ENCODE measurements around the gene MSRB2. TPM values are rescaled to one million over a fixed set of nuclear protein-coding genes. Genes with fewer than 3 reads are reported as not detected.

Gene MSRB2
- total RNA-seq, 4 donors from 2014 or later: 12.5 to 19.3 (median 16.0) TPM

DNA sequence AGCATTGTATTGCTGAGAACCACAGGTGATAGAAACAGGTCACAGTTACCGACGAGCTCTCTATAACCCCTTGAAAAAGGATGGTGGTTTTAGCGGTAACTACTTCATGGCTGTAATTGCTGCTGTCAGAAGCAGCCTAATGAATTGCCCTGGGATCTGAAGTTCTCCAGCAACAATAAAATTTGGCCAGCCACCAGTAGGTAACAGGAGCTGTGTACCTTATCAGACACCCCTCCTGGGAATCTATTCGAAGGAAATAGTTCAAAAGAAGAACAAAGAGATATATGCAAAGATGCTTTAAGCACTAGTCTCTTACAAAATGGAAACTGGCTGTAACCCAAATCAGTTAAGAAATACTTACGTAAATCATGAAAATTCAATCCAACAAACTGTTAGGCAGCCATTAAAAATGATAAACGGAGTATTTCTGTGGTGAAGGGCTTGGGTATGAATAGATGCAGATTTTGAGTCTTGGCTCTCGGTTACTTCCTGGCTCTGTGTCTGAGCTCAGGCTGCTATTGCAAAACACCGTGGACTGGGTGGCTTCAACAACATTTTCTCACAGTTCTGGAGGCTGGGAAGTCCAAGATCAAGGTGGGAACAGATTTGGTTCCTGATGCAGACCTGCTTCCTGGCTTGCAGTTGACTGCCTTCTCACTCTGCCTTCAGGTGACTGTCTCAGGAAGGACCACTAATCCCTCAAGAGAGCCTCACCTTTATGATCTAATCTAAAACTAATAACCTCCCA, 1.6 kb downstream of the MSRB2 start:
- H3K4me3 ChIP-seq: peak overlapping the region in 3 of 4 donors; percentile 56 to 83 (median 77)
- H3K36me3 ChIP-seq: no peaks in the 10 kb centered on the region
- peaks cover 0 to 3% (median 0%) of the 10 kb centered on the region in 4 donors for H3K9me3 ChIP-seq
- H3K4me1 ChIP-seq: peaks cover 0 to 24% (median 9%) of the 10 kb centered on the region in 4 donors
- peak overlapping the region in 3 of 4 donors; percentile 89 to 94 (median 89) for H3K27ac ChIP-seq
- 49 to 54% methylated on average over 8 of the region's 8 CpGs for WGBS, 2 donors
- DNase-seq (ENCODE audit: low spot score in 2 of 2): no peak
- TF ChIP-seq POLR2A (IDR thresholded peaks at IDR 0.05) (no peak), EP300 (IDR thresholded peaks at IDR 0.05) (no peak)
- TF ChIP-seq, protein P1, sequence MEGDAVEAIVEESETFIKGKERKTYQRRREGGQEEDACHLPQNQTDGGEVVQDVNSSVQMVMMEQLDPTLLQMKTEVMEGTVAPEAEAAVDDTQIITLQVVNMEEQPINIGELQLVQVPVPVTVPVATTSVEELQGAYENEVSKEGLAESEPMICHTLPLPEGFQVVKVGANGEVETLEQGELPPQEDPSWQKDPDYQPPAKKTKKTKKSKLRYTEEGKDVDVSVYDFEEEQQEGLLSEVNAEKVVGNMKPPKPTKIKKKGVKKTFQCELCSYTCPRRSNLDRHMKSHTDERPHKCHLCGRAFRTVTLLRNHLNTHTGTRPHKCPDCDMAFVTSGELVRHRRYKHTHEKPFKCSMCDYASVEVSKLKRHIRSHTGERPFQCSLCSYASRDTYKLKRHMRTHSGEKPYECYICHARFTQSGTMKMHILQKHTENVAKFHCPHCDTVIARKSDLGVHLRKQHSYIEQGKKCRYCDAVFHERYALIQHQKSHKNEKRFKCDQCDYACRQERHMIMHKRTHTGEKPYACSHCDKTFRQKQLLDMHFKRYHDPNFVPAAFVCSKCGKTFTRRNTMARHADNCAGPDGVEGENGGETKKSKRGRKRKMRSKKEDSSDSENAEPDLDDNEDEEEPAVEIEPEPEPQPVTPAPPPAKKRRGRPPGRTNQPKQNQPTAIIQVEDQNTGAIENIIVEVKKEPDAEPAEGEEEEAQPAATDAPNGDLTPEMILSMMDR (IDR thresholded peaks at IDR 0.05): no peak
- H3K27me3 ChIP-seq: no peaks in the 10 kb centered on the region

- no peaks in the 10 kb centered on the region for H3K27me3 ChIP-seq
- no peak overlapping the region for H3K4me3 ChIP-seq
- no peak for DNase-seq (ENCODE audit: low spot score in 2 of 2)
- WGBS, 2 donors: 90 to 96% methylated on average over 3 of the region's 3 CpGs
- TF ChIP-seq EP300 (IDR thresholded peaks at IDR 0.05): no peak
- H3K36me3 ChIP-seq: peaks cover 0 to 1% (median 0%) of the 10 kb centered on the region in 3 donors
- no peak overlapping the region for H3K27ac ChIP-seq
- peaks cover 0 to 24% (median 9%) of the 10 kb centered on the region in 4 donors for H3K4me1 ChIP-seq
- no peaks in the 10 kb centered on the region for H3K9me3 ChIP-seq
These were observed 3.7 kb downstream of the MSRB2 start for GRCh38 chr10:23099079-23099478.

GRCh38 chr10:23099816-23100215, 4.4 kb downstream of the MSRB2 start:
- Histone ChIP-seq H3K36me3 (peaks cover 0 to 9% (median 0%) of the 10 kb centered on the region in 3 donors), H3K27me3 (no peaks in the 10 kb centered on the region), H3K4me1 (peaks cover 0 to 20% (median 9%) of the 10 kb centered on the region in 4 donors), H3K9me3 (no peaks in the 10 kb centered on the region), H3K4me3 (no peak overlapping the region), H3K27ac (no peak overlapping the region)
- no peak for DNase-seq (ENCODE audit: low spot score in 2 of 2)
- TF ChIP-seq, protein P1 (IDR thresholded peaks at IDR 0.05): no peak
- TF ChIP-seq EP300 (IDR thresholded peaks at IDR 0.05) (no peak), POLR2A (IDR thresholded peaks at IDR 0.05) (no peak)
- WGBS, 2 donors: 88 to 93% methylated on average over 2 of the region's 2 CpGs

GRCh38 chr10:23100331-23101030, 5.1 kb downstream of the MSRB2 start:
- H3K4me3 ChIP-seq: no peak overlapping the region
- TF ChIP-seq POLR2A (IDR thresholded peaks at IDR 0.05) (no peak), EP300 (IDR thresholded peaks at IDR 0.05) (no peak)
- TF ChIP-seq, protein P1 (IDR thresholded peaks at IDR 0.05): no peak
- DNase-seq (ENCODE audit: low spot score in 2 of 2): no peak
- H3K27ac ChIP-seq: no peak overlapping the region
- peaks cover 0 to 15% (median 0%) of the 10 kb centered on the region in 3 donors for H3K36me3 ChIP-seq
- H3K27me3 ChIP-seq: no peaks in the 10 kb centered on the region
- peaks cover 0 to 18% (median 9%) of the 10 kb centered on the region in 4 donors for H3K4me1 ChIP-seq
- no peaks in the 10 kb centered on the region for H3K9me3 ChIP-seq
- 76 to 81% methylated on average over 6 of the region's 6 CpGs for WGBS, 2 donors

DNA sequence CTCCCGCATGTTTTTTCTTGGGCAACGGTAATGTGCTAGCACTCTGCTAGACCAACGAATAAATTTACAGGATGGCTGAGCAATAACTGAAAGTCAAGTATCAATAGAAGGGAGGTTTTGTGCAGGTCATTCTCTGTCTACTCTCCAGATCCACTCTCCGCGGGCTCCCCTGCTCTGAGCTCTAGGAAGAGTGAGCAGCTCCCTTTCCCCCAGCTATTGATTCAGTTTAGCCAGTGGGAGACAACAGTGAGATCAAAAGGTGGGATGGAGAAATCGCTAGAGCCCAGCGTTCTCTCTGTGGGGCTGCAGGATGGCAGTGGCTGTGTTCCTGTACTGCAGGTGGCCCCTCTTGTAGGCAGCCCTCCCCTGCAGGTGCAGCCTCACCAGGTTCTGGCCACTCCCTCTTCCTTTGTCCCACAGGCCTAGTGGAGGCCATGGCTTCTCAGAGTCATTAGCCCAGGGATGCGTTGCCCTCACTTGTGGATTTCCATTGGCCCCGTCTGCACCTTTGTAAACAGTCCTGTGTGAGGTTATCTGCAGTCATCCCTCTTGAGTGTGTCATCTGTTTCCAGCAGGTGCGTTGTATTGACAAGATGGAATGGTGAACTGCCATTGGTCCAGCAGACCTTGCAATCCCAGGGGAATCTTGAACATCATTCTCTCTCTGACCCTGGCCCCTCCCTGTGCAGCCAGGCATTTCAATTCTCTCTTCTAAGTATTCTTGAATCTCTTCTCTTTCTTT, 11.1 kb downstream of the MSRB2 start:
- Histone ChIP-seq H3K27ac (no peak overlapping the region), H3K27me3 (no peaks in the 10 kb centered on the region), H3K4me1 (no peaks in the 10 kb centered on the region), H3K9me3 (no peaks in the 10 kb centered on the region), H3K36me3 (peaks cover 0 to 72% (median 0%) of the 10 kb centered on the region in 3 donors), H3K4me3 (no peak overlapping the region)
- no peak for DNase-seq (ENCODE audit: low spot score in 2 of 2)
- no peak for TF ChIP-seq EP300 (IDR thresholded peaks at IDR 0.05)
- TF ChIP-seq, protein P1 (IDR thresholded peaks at IDR 0.05): no peak
- TF ChIP-seq POLR2A (IDR thresholded peaks at IDR 0.05): no peak
- whole genome bisulfite sequencing, 2 donors: 92 to 97% methylated on average over 10 of the region's 10 CpGs
